Left ventricle myocardium inferior (tissue), 1 donor: ENCODE measurements around the gene RSPH6A. TPM values are rescaled to one million over a fixed set of nuclear protein-coding genes. Genes with fewer than 3 reads are reported as not detected.

Experiments used
- DNase-seq: peaks from one replicate; pipeline ENCODE4 v3.0.0-alpha.2; 2020
- H3K27ac ChIP-seq: fragments of 200-600 bp; replicated peaks from 2 replicates; pipeline ENCODE4 v1.8.0; 2021
- H3K27me3 ChIP-seq: fragments of 200-600 bp; 2 replicates; pipeline ENCODE4 v1.8.0; 2021; ENCODE audit warnings: low read depth
- H3K36me3 ChIP-seq: fragments of 200-600 bp; 2 replicates; pipeline ENCODE4 v1.8.0; 2021
- H3K4me1 ChIP-seq: fragments of 200-600 bp; 2 replicates; pipeline ENCODE4 v1.8.0; 2021
- H3K4me3 ChIP-seq: fragments of 200-600 bp; 2 replicates; pipeline ENCODE4 v1.8.0; 2021; ENCODE audit warnings: mild to moderate bottlenecking, moderate library complexity
- H3K9me3 ChIP-seq: fragments of 200-600 bp; replicated peaks from 2 replicates; pipeline ENCODE4 v1.8.0; 2021
- CTCF ChIP-seq: fragments of 200-600 bp; IDR thresholded peaks from 2 replicates; pipeline ENCODE4 v1.8.0; 2021; ENCODE audit warnings: antibody characterized with exemption, mild to moderate bottlenecking, borderline replicate concordance
- intact Hi-C: fragments of 100-400 bp; cut with micrococcal nuclease; formaldehyde crosslinking; loops from one replicate; pipeline ENCODE4 v1.11.0; 2022
- total RNA-seq: library from RNA; stranded (reverse); fragmentation: NEBNext Ultra II Directional; extraction: Animal tissue kit (Norgen Biotek cat#: 25700); gene quantifications from one replicate; pipeline ENCODE4 v1.2.1, GENCODE V29; 2021
- donor health status: DM: no; HTN: yes; CAD: no; lungs with severe emphysema.

The RSPH6A gene
- total RNA-seq, 1 donor from 2014 or later = not detected

- H3K27me3 ChIP-seq = no peaks in the 10 kb centered on the region
- H3K9me3 ChIP-seq = no peaks in the 10 kb centered on the region
- H3K36me3 ChIP-seq = peaks cover 65% of the 10 kb centered on the region
- H3K4me1 ChIP-seq = peaks cover 26% of the 10 kb centered on the region
- no peak overlapping the region for H3K4me3 ChIP-seq
- H3K27ac ChIP-seq = no peak overlapping the region
- DNase-seq = no peak
- TF ChIP-seq CTCF = no peak
- intact Hi-C loops = no loop called here
Measured at GRCh38 chr19:45774765-45775164, 40.3 kb downstream of the RSPH6A start.

GRCh38 chr19:45773384-45773783, 41.7 kb downstream of the RSPH6A start:
- H3K36me3 ChIP-seq = peaks cover 56% of the 10 kb centered on the region
- no peak overlapping the region for H3K4me3 ChIP-seq
- peaks cover 23% of the 10 kb centered on the region for H3K4me1 ChIP-seq
- intact Hi-C loops = no loop called here
- no peak overlapping the region for H3K27ac ChIP-seq
- TF ChIP-seq CTCF = no peak
- H3K27me3 ChIP-seq = no peaks in the 10 kb centered on the region
- DNase-seq = no peak
- H3K9me3 ChIP-seq = no peaks in the 10 kb centered on the region

GRCh38 chr19:45772912-45773311, 42.2 kb downstream of the RSPH6A start:
- Histone ChIP-seq H3K36me3 (peaks cover 51% of the 10 kb centered on the region), H3K27ac (peak overlapping the region; percentile 8), H3K4me3 (no peak overlapping the region)

GRCh38 chr19:45772130-45772840, 42.8 kb downstream of the RSPH6A start:
- intact Hi-C loops = no loop called here
- Histone ChIP-seq H3K36me3 (peaks cover 45% of the 10 kb centered on the region), H3K27ac (peak overlapping the region; percentile 8), H3K4me3 (no peak overlapping the region), H3K9me3 (no peaks in the 10 kb centered on the region), H3K4me1 (peaks cover 34% of the 10 kb centered on the region), H3K27me3 (no peaks in the 10 kb centered on the region)
- DNase-seq = no peak
- TF ChIP-seq CTCF = no peak

More at GRCh38 chr19:45772912-45773311, 42.2 kb downstream of the RSPH6A start:
- Histone ChIP-seq H3K9me3 (no peaks in the 10 kb centered on the region), H3K27me3 (no peaks in the 10 kb centered on the region), H3K4me1 (peaks cover 27% of the 10 kb centered on the region)
- TF ChIP-seq CTCF = no peak
- intact Hi-C loops = no loop called here
- DNase-seq = no peak

- no peak for DNase-seq
- H3K9me3 ChIP-seq = no peaks in the 10 kb centered on the region
- H3K27ac ChIP-seq = peak overlapping the region; percentile 93
- peaks cover 36% of the 10 kb centered on the region for H3K36me3 ChIP-seq
- H3K4me1 ChIP-seq = peaks cover 42% of the 10 kb centered on the region
- no peaks in the 10 kb centered on the region for H3K27me3 ChIP-seq
- TF ChIP-seq CTCF = no peak
- peak overlapping the region; percentile 85 for H3K4me3 ChIP-seq
- intact Hi-C loops = no loop called here
Measured at GRCh38 chr19:45771311-45771933, 43.7 kb downstream of the RSPH6A start.
